Measurements from ENCODE around the gene SLC9B2.
A peak's percentile ranks its signal among the peaks of the same experiment; 100 is the strongest.

The SLC9B2 gene

DNA sequence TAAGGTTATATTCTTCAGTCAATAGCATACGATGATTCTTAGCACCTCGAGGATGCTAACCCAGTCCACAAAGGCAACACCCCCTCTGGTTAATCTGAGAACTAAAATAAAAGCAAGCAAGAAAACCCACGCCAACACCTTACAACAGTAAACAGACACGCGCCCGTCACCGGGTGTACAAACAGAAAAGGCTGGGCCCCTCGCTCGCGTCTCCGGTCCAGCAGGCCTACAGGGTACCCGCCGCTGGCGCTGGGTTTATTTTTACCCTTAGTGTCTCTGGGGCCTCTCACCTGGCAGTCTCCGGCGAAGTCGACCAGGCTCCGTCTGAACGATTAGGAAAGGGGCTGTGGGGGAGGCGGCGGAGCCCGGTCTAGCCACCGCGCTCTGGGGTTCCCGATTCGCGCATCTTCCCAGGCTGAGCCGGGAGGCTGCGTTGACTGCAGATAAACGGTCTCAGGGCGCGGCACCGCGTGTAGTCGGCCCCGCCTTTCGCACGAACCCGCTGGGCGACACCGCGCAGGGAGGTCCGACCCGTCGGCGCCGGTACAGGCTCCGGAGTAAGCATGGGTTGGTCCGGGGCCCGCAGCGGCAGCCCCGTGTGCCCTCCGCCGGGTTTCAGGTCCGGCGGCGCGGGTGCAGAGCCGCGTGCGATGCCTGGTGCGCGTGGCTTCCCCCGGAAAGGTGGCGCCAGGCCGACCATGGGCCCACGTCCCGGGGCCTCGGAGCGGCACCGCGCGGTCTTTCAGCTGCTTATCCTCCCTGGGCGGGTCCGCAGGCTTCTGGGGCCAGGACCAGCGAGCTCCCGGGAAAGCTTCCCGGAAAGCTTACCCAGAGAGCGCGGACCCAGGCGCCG lies 441 bp downstream of the SLC9B2 start:
- peak; percentile 17 to 52 for DNase-seq
- Histone ChIP-seq H2AK5ac (ENCODE audit: low read length) (no peak overlapping the region), H3K18ac (ENCODE audit: low read length) (peak overlapping the region; percentile 91), H2BK5ac (ENCODE audit: low read depth, low read length, poor library complexity) (no peak overlapping the region), H3K79me2 (ENCODE audit: control insufficient read depth, insufficient read depth, low read length, poor library complexity) (peaks cover 6% of the 10 kb centered on the region), H3K23ac (ENCODE audit: low read length) (no peak overlapping the region), H3K4me3 (ENCODE audit: low read depth, low read length) (peak overlapping the region; percentile 85), H3K9ac (ENCODE audit: low read length) (peak overlapping the region; percentile 79), H2BK120ac (ENCODE audit: insufficient read depth, low read length, poor library complexity) (peak overlapping the region; percentile 86), H3K14ac (ENCODE audit: low read length) (peak overlapping the region; percentile 90), H3K4me2 (ENCODE audit: low read length) (peak overlapping the region; percentile 95), H3K27me3 (ENCODE audit: insufficient read depth, low read length) (no peaks in the 10 kb centered on the region), H3K4ac (ENCODE audit: low read depth, low read length) (no peak overlapping the region), H3K79me1 (ENCODE audit: low read length) (peaks cover 5% of the 10 kb centered on the region), H4K91ac (ENCODE audit: low read depth, low read length) (peak overlapping the region; percentile 36), H2AFZ (ENCODE audit: insufficient read depth, low read length, poor library complexity) (peak overlapping the region; percentile 95), H3K9me3 (ENCODE audit: insufficient read depth, low read depth, low read length) (no peaks in the 10 kb centered on the region), H2BK12ac (ENCODE audit: low read length) (no peak overlapping the region), H3K27ac (ENCODE audit: low read depth, low read length) (no peak overlapping the region), H3K36me3 (ENCODE audit: control insufficient read depth in 1 of 2, insufficient read depth in 2 of 2, low read length in 2 of 2) (peaks cover 0 to 2% of the 10 kb centered on the region in 2 experiments), H4K12ac (ENCODE audit: low read depth, low read length) (peak overlapping the region; percentile 93), H4K8ac (ENCODE audit: low read depth, low read length) (peak overlapping the region; percentile 97), H3K4me1 (ENCODE audit: control insufficient read depth in 1 of 2, insufficient read depth in 2 of 2, low read length in 2 of 2) (no peaks in the 10 kb centered on the region)
- WGBS (ENCODE audit: extremely low coverage, insufficient coverage, insufficient read length), result no CpG with 5 or more reads among the region's 82 CpGs

DNA sequence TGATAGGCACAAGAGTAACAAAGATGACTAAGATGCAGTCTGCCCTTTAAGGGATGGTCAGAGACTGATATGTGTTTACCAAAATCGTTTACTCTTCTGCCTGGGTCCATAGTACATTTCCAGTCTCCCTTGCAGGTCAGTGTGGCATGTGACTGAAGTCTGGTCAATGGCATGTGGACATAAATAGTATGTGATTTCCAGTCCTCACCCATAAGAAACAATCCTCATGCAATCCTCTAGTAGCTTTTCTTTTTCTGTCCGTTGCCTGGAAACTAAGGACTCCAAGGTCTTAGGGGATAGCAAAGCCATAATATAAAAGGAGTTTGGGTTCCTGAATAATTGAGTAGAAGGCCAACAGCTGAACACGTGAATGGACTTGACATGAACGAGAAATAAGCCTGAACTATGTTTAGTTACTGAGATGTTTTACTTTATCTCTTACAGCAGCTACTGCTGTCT lies 1.1 kb downstream of the SLC9B2 start:
- H2BK120ac ChIP-seq (ENCODE audit: insufficient read depth, low read length, poor library complexity), result no peak overlapping the region
- no peaks in the 10 kb centered on the region for H3K9me3 ChIP-seq (ENCODE audit: insufficient read depth, low read depth, low read length)
- H2BK5ac ChIP-seq (ENCODE audit: low read depth, low read length, poor library complexity), result no peak overlapping the region
- no peak for DNase-seq
- H4K91ac ChIP-seq (ENCODE audit: low read depth, low read length), result no peak overlapping the region
- H3K18ac ChIP-seq (ENCODE audit: low read length), result no peak overlapping the region
- no peak overlapping the region for H2AFZ ChIP-seq (ENCODE audit: insufficient read depth, low read length, poor library complexity)
- no peak overlapping the region for H3K4me3 ChIP-seq (ENCODE audit: low read depth, low read length)
- no peak overlapping the region for H4K8ac ChIP-seq (ENCODE audit: low read depth, low read length)
- H3K23ac ChIP-seq (ENCODE audit: low read length), result no peak overlapping the region
- H4K12ac ChIP-seq (ENCODE audit: low read depth, low read length), result no peak overlapping the region
- peaks cover 5% of the 10 kb centered on the region for H3K79me1 ChIP-seq (ENCODE audit: low read length)
- no peak overlapping the region for H2BK12ac ChIP-seq (ENCODE audit: low read length)
- no peak overlapping the region for H2AK5ac ChIP-seq (ENCODE audit: low read length)
- no peak overlapping the region for H3K14ac ChIP-seq (ENCODE audit: low read length)
- no CpG with 5 or more reads among the region's 4 CpGs for whole genome bisulfite sequencing (ENCODE audit: extremely low coverage, insufficient coverage, insufficient read length)
- peaks cover 6% of the 10 kb centered on the region for H3K79me2 ChIP-seq (ENCODE audit: control insufficient read depth, insufficient read depth, low read length, poor library complexity)
- H3K4me2 ChIP-seq (ENCODE audit: low read length), result peak overlapping the region; percentile 95
- no peaks in the 10 kb centered on the region for H3K27me3 ChIP-seq (ENCODE audit: insufficient read depth, low read length)
- H3K27ac ChIP-seq (ENCODE audit: low read depth, low read length), result no peak overlapping the region
- H3K4ac ChIP-seq (ENCODE audit: low read depth, low read length), result no peak overlapping the region
- H3K36me3 ChIP-seq (ENCODE audit: control insufficient read depth in 1 of 2, insufficient read depth in 2 of 2, low read length in 2 of 2), result peaks cover 0 to 2% of the 10 kb centered on the region in 2 experiments
- H3K4me1 ChIP-seq (ENCODE audit: control insufficient read depth in 1 of 2, insufficient read depth in 2 of 2, low read length in 2 of 2), result no peaks in the 10 kb centered on the region
- no peak overlapping the region for H3K9ac ChIP-seq (ENCODE audit: low read length)

DNA sequence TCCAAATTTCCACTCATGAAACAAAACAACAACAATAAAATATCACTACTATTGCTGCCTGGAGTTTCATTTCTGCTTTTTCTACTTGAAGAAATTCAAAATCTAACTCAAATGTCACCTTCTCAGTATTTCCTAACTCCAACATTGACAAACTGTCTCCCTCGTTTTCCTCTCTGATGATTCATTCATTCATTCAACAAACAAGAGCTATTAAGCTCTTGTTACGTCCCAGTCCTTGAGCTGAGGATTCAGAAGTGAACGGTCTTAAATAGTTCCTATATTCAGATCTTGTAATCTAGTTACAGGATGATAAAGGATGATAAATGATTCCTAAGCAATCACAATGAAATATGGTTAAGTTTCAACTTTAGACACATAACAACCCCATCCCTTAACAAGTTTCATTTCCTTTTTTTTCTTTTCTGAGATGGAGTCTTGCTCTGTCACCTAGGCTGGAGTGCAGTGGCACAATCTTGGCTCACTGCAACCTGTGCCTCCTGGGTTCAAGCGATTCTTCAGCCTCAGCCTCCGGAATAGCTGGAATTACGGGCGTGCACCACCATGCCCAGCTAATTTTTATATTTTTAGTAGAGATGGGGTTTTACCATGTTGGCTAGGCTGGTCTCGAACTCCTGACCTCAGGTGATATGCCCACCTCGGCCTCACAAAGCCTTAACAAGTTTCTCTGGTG lies 1.7 kb downstream of the SLC9B2 start:
- no peak overlapping the region for H3K27ac ChIP-seq (ENCODE audit: low read depth, low read length)
- WGBS (ENCODE audit: extremely low coverage, insufficient coverage, insufficient read length), result no CpG with 5 or more reads among the region's 9 CpGs

DNA sequence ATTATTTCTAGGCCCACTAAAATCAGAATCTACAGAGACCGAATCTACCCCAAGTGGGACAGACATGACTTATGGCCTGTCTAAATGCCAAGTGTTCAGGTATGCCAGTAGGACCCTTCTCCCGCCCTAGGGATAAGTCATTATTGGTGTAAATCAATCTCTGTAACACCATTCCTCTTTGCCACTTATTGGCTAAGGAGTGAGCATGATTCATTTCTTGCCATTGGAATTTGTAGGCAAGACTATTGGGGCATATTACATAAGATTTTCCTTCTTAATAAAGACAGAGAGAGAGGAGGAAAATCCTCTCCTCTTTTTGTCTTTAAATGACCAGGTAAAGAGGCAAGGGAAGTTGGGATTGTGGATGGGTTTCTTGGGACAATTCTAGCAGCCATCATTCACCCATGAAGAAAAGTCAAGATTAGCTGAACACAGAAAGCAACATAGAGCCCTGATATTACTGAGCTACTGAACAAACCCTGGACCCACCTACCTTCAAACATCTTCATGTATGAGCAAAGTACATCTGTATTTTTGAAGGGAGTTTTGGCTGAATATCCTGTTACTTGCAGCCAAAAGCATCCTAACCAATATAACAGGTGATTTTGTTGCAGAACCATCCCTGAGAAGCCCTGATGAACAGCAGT lies 2.6 kb downstream of the SLC9B2 start:
- no peak for DNase-seq
- Histone ChIP-seq H2BK5ac (ENCODE audit: low read depth, low read length, poor library complexity) (no peak overlapping the region), H3K9me3 (ENCODE audit: insufficient read depth, low read depth, low read length) (no peaks in the 10 kb centered on the region), H3K79me1 (ENCODE audit: low read length) (peaks cover 5% of the 10 kb centered on the region), H2AK5ac (ENCODE audit: low read length) (no peak overlapping the region), H3K4me1 (ENCODE audit: control insufficient read depth in 1 of 2, insufficient read depth in 2 of 2, low read length in 2 of 2) (no peaks in the 10 kb centered on the region), H3K9ac (ENCODE audit: low read length) (no peak overlapping the region), H3K4me3 (ENCODE audit: low read depth, low read length) (no peak overlapping the region), H3K4me2 (ENCODE audit: low read length) (no peak overlapping the region), H3K14ac (ENCODE audit: low read length) (no peak overlapping the region), H4K12ac (ENCODE audit: low read depth, low read length) (no peak overlapping the region), H4K91ac (ENCODE audit: low read depth, low read length) (no peak overlapping the region), H4K8ac (ENCODE audit: low read depth, low read length) (no peak overlapping the region), H2AFZ (ENCODE audit: insufficient read depth, low read length, poor library complexity) (no peak overlapping the region), H2BK12ac (ENCODE audit: low read length) (no peak overlapping the region), H3K36me3 (ENCODE audit: control insufficient read depth in 1 of 2, insufficient read depth in 2 of 2, low read length in 2 of 2) (no peaks in the 10 kb centered on the region), H3K27me3 (ENCODE audit: insufficient read depth, low read length) (no peaks in the 10 kb centered on the region), H3K23ac (ENCODE audit: low read length) (no peak overlapping the region), H3K79me2 (ENCODE audit: control insufficient read depth, insufficient read depth, low read length, poor library complexity) (peaks cover 6% of the 10 kb centered on the region), H2BK120ac (ENCODE audit: insufficient read depth, low read length, poor library complexity) (no peak overlapping the region), H3K4ac (ENCODE audit: low read depth, low read length) (no peak overlapping the region), H3K27ac (ENCODE audit: low read depth, low read length) (no peak overlapping the region), H3K18ac (ENCODE audit: low read length) (no peak overlapping the region)
- no CpG with 5 or more reads among the region's 2 CpGs for WGBS (ENCODE audit: extremely low coverage, insufficient coverage, insufficient read length)

More for the DNA sequence above, 1.7 kb downstream of the SLC9B2 start:
- H2BK120ac ChIP-seq (ENCODE audit: insufficient read depth, low read length, poor library complexity), result no peak overlapping the region
- no peak overlapping the region for H2AK5ac ChIP-seq (ENCODE audit: low read length)
- no peak overlapping the region for H4K12ac ChIP-seq (ENCODE audit: low read depth, low read length)
- no peak overlapping the region for H3K4ac ChIP-seq (ENCODE audit: low read depth, low read length)
- H3K18ac ChIP-seq (ENCODE audit: low read length), result no peak overlapping the region
- no peak overlapping the region for H2BK5ac ChIP-seq (ENCODE audit: low read depth, low read length, poor library complexity)
- H2BK12ac ChIP-seq (ENCODE audit: low read length), result no peak overlapping the region
- no peak overlapping the region for H3K23ac ChIP-seq (ENCODE audit: low read length)
- DNase-seq, result peak in 1 of 2 donors; percentile 12
- no peak overlapping the region for H4K8ac ChIP-seq (ENCODE audit: low read depth, low read length)
- H3K9me3 ChIP-seq (ENCODE audit: insufficient read depth, low read depth, low read length), result no peaks in the 10 kb centered on the region
- H3K36me3 ChIP-seq (ENCODE audit: control insufficient read depth in 1 of 2, insufficient read depth in 2 of 2, low read length in 2 of 2), result peaks cover 0 to 2% of the 10 kb centered on the region in 2 experiments
- H3K79me2 ChIP-seq (ENCODE audit: control insufficient read depth, insufficient read depth, low read length, poor library complexity), result peaks cover 6% of the 10 kb centered on the region
- H3K4me3 ChIP-seq (ENCODE audit: low read depth, low read length), result no peak overlapping the region
- H3K79me1 ChIP-seq (ENCODE audit: low read length), result peaks cover 5% of the 10 kb centered on the region
- H4K91ac ChIP-seq (ENCODE audit: low read depth, low read length), result no peak overlapping the region
- H2AFZ ChIP-seq (ENCODE audit: insufficient read depth, low read length, poor library complexity), result no peak overlapping the region
- no peak overlapping the region for H3K4me2 ChIP-seq (ENCODE audit: low read length)
- H3K9ac ChIP-seq (ENCODE audit: low read length), result no peak overlapping the region
- H3K14ac ChIP-seq (ENCODE audit: low read length), result no peak overlapping the region
- no peaks in the 10 kb centered on the region for H3K27me3 ChIP-seq (ENCODE audit: insufficient read depth, low read length)
- H3K4me1 ChIP-seq (ENCODE audit: control insufficient read depth in 1 of 2, insufficient read depth in 2 of 2, low read length in 2 of 2), result no peaks in the 10 kb centered on the region

All from trophoblast cell (in vitro differentiated cells and primary cell).